Measurements from ENCODE around the gene CRMP1. TPM values are rescaled to one million over a fixed set of nuclear protein-coding genes. Genes with fewer than 3 reads are reported as not detected.

Gene CRMP1
- total and polyA plus RNA-seq, 2 donors (not counting 3 experiments of a cell fraction or from before 2014, with no cell fraction given): 0.06 TPM; not detected in 1

DNA sequence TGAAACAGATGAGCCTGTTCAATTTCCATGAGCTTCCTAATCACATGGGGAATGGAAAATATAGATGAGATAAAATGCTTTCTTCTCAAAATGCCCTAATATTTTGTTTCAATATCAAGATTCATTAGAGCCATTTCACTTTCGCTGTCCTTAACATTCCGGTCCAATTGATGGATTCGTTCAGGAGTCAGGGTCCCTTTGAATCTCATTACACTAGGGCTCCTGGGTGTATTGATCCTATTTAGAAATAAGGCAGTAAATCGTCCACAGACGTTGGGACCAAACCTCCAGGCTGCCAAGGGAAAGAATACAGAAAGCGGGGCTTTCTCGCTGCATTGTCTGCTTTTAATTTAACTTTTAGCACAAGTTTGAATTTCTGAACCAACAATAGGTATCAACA is 20.6 kb upstream of the CRMP1 start:
- Histone ChIP-seq H3K36me3 (ENCODE audit: control insufficient read depth in 2 of 2, extremely low read depth in 1 of 2, insufficient read depth in 2 of 2, low read length in 2 of 2) (no peaks in the 10 kb centered on the region), H3K9me1 (replicated peaks; ENCODE audit: control insufficient read depth, extremely low read depth, insufficient read depth, low read length) (no peaks in the 10 kb centered on the region), H3K9ac (replicated peaks; ENCODE audit: extremely low read depth, insufficient read depth, low read length) (no peak overlapping the region), H2AFZ (ENCODE audit: low read depth, low read length) (no peak overlapping the region), H3K4me1 (ENCODE audit: control insufficient read depth, extremely low read depth, insufficient read depth, low read length) (no peaks in the 10 kb centered on the region), H4K20me1 (replicated peaks; ENCODE audit: control insufficient read depth, extremely low read depth, insufficient read depth, low read length) (no peaks in the 10 kb centered on the region), H3K9me3 (replicated peaks; ENCODE audit: control insufficient read depth, insufficient read depth, low read length) (no peaks in the 10 kb centered on the region), H3K4me3 (replicated peaks in 1 of 3; ENCODE audit: insufficient read depth in 1 of 3, low read depth in 1 of 3, low read length in 3 of 3) (no peak overlapping the region), H3K27me3 (ENCODE audit: control insufficient read depth in 2 of 2, insufficient read depth in 2 of 2, low read length in 2 of 2) (no peaks in the 10 kb centered on the region), H3K79me2 (ENCODE audit: control insufficient read depth, insufficient read depth, low read length) (no peaks in the 10 kb centered on the region), H3K4me2 (ENCODE audit: insufficient read depth, low read length) (no peak overlapping the region), H3K27ac (ENCODE audit: insufficient read depth, low read depth, low read length) (no peak overlapping the region)
- POLR2A ChIA-PET: no interaction called here
- DNase-seq (ENCODE audit: low read depth, low spot score): no peak
- TF ChIP-seq, protein P1, sequence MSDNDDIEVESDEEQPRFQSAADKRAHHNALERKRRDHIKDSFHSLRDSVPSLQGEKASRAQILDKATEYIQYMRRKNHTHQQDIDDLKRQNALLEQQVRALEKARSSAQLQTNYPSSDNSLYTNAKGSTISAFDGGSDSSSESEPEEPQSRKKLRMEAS (IDR thresholded peaks at IDR 0.05; ENCODE audit: insufficient read depth, insufficient read length): no peak
- TF ChIP-seq FOS (IDR thresholded peaks at IDR 0.05; ENCODE audit: borderline replicate concordance, insufficient read depth, low read length) (no peak), JUN (IDR thresholded peaks at IDR 0.05; ENCODE audit: borderline replicate concordance, insufficient read depth, insufficient read length, low read depth) (no peak), EZH2 (IDR thresholded peaks at IDR 0.05; ENCODE audit: borderline replicate concordance, low read depth, low read length, severe bottlenecking) (no peak), MYC (IDR thresholded peaks at IDR 0.05; ENCODE audit: low read depth, low read length) (no peak), GATA2 (IDR thresholded peaks at IDR 0.05; ENCODE audit: insufficient read depth, insufficient read length, low read depth, low read length) (no peak), POLR2A (IDR thresholded peaks at IDR 0.05; ENCODE audit: low read depth, low read length) (no peak), POLR2AphosphoS5 (IDR thresholded peaks at IDR 0.05; ENCODE audit: insufficient read depth, low read depth, low read length) (no peak)
- TF ChIP-seq, protein P2, sequence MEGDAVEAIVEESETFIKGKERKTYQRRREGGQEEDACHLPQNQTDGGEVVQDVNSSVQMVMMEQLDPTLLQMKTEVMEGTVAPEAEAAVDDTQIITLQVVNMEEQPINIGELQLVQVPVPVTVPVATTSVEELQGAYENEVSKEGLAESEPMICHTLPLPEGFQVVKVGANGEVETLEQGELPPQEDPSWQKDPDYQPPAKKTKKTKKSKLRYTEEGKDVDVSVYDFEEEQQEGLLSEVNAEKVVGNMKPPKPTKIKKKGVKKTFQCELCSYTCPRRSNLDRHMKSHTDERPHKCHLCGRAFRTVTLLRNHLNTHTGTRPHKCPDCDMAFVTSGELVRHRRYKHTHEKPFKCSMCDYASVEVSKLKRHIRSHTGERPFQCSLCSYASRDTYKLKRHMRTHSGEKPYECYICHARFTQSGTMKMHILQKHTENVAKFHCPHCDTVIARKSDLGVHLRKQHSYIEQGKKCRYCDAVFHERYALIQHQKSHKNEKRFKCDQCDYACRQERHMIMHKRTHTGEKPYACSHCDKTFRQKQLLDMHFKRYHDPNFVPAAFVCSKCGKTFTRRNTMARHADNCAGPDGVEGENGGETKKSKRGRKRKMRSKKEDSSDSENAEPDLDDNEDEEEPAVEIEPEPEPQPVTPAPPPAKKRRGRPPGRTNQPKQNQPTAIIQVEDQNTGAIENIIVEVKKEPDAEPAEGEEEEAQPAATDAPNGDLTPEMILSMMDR (IDR thresholded peaks at IDR 0.05; ENCODE audit: extremely low read depth in 1 of 2, insufficient read depth in 1 of 2, low read depth in 1 of 2, low read length in 2 of 2): no peak
- intact Hi-C loops (cut with micrococcal nuclease): no loop called here
- CTCF ChIA-PET: no interaction called here
- dilution Hi-C loops (cut with MboI; ENCODE audit: extremely low pct_ligation_motif_present, low sequenced_read_pairs): no loop called here
- no peak for FAIRE-seq
- BruUV-seq (replicated peaks): no TSS peak
